ENCODE measurements around the gene SIK3.
"Not testable (repeated sequence)": the region's sequence is repeated elsewhere in the genome, so short reads cannot be mapped to it uniquely, and the experiment has no call there.

The SIK3 gene

DNA sequence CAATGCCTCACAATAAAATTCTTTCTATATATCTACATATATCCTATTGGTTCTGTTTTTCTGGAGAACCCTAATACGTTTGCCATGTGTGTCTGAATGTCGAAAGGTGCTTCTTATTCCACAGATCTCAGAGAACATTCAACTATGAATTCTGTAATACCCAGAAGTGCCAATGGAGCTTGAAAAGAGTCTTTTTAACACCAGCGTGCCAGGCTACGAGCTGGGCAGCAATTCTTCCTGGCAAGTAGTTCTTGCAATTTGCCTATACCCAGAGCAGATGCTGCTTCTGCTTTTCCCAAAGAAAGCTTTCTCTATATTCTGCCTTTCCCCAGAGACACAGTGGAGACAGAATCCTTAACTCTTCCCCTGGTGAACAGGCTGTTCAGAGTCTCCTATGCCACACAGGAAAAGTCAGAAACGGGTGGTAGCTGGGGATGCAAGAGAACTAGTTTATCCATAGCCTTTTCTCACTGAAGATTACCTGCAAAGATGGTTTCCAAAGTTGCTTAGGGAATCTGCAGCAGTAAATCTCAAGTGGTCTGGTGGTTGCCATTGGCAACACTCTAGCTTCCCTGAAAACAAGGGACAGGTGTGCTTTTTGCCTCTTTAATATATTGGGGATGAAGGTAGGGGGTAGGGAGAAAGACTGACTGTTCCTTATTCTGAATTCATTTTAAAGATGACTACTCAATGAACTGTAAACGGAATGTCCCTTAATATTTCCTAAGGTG is 29.1 kb upstream of the SIK3 start:
- no peaks in the 10 kb centered on the region for H3K36me3 ChIP-seq
- 0 out of 2 replicates have a peak, but pooled peaks cover 5% of the 10 kb centered on the region for H3K27me3 ChIP-seq
- no peaks in the 10 kb centered on the region for H3K4me1 ChIP-seq
- DNase-seq: no peak
- no peaks in the 10 kb centered on the region for H3K9me3 ChIP-seq
- TF ChIP-seq, protein P1, sequence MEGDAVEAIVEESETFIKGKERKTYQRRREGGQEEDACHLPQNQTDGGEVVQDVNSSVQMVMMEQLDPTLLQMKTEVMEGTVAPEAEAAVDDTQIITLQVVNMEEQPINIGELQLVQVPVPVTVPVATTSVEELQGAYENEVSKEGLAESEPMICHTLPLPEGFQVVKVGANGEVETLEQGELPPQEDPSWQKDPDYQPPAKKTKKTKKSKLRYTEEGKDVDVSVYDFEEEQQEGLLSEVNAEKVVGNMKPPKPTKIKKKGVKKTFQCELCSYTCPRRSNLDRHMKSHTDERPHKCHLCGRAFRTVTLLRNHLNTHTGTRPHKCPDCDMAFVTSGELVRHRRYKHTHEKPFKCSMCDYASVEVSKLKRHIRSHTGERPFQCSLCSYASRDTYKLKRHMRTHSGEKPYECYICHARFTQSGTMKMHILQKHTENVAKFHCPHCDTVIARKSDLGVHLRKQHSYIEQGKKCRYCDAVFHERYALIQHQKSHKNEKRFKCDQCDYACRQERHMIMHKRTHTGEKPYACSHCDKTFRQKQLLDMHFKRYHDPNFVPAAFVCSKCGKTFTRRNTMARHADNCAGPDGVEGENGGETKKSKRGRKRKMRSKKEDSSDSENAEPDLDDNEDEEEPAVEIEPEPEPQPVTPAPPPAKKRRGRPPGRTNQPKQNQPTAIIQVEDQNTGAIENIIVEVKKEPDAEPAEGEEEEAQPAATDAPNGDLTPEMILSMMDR (IDR thresholded peaks at IDR 0.05; ENCODE audit: low read depth, low read length): no peak
- H3K4me3 ChIP-seq (ENCODE audit: low read depth, low read length): no peak overlapping the region

GRCh38 chr11:117126223-117126965 is 28.2 kb upstream of the SIK3 start:
- TF ChIP-seq, protein P1 (IDR thresholded peaks at IDR 0.05; ENCODE audit: low read depth, low read length): no peak
- Histone ChIP-seq H3K36me3 (no peaks in the 10 kb centered on the region), H3K27me3 (0 out of 2 replicates have a peak, but pooled peaks cover 5% of the 10 kb centered on the region), H3K4me3 (ENCODE audit: low read depth, low read length) (no peak overlapping the region), H3K9me3 (no peaks in the 10 kb centered on the region), H3K4me1 (no peaks in the 10 kb centered on the region)
- DNase-seq: no peak

- TF ChIP-seq, protein P1 (IDR thresholded peaks at IDR 0.05; ENCODE audit: low read depth, low read length): no peak
- DNase-seq: no peak
- H3K27me3 ChIP-seq: 0 out of 2 replicates have a peak, but pooled peaks cover 5% of the 10 kb centered on the region
- no peaks in the 10 kb centered on the region for H3K4me1 ChIP-seq
- H3K36me3 ChIP-seq: no peaks in the 10 kb centered on the region
- no peaks in the 10 kb centered on the region for H3K9me3 ChIP-seq
- H3K4me3 ChIP-seq (ENCODE audit: low read depth, low read length): no peak overlapping the region
These were observed 24.3 kb upstream of the SIK3 start for GRCh38 chr11:117122556-117122955.

- no peaks in the 10 kb centered on the region for H3K4me1 ChIP-seq
- DNase-seq: no peak
- no peaks in the 10 kb centered on the region for H3K36me3 ChIP-seq
- 0 out of 2 replicates have a peak, but pooled peaks cover 5% of the 10 kb centered on the region for H3K27me3 ChIP-seq
- H3K9me3 ChIP-seq: no peaks in the 10 kb centered on the region
- H3K4me3 ChIP-seq (ENCODE audit: low read depth, low read length): no peak overlapping the region
- TF ChIP-seq, protein P1 (IDR thresholded peaks at IDR 0.05; ENCODE audit: low read depth, low read length): no peak
These were observed 22.9 kb upstream of the SIK3 start for GRCh38 chr11:117121176-117121575.

DNA sequence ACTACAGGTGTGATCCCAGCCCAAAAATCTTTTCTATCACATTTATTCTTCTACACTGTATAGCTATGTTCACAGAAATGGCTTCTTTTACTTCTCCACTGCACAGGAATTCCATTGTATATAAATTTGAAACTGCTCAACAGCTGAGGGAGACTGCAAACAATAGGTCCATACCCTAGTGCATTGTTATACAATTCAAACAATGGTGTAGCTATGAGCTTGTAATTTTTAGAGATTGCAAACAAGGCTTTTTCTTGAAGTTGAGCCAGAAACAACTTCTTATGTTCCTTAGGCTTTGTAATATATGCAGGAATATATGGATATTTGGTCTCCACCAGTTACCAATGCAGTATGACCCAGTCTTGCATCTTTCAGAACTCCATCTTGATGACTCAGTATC is 19.5 kb upstream of the SIK3 start:
- Histone ChIP-seq H3K4me1 (no peaks in the 10 kb centered on the region), H3K4me3 (ENCODE audit: low read depth, low read length) (no peak overlapping the region), H3K36me3 (no peaks in the 10 kb centered on the region), H3K27me3 (no peaks in the 10 kb centered on the region), H3K9me3 (no peaks in the 10 kb centered on the region)
- TF ChIP-seq, protein P1 (IDR thresholded peaks at IDR 0.05; ENCODE audit: low read depth, low read length): no peak
- DNase-seq: no peak

- H3K4me1 ChIP-seq: not testable (repeated sequence)
These were observed 14.7 kb upstream of the SIK3 start for GRCh38 chr11:117112939-117113338.

GRCh38 chr11:117112497-117112896 is 14.3 kb upstream of the SIK3 start:
- H3K4me3 ChIP-seq (ENCODE audit: low read depth, low read length); H3K36me3 ChIP-seq; H3K27me3 ChIP-seq; H3K4me1 ChIP-seq; H3K9me3 ChIP-seq; DNase-seq: not testable (repeated sequence)

More at GRCh38 chr11:117112939-117113338, 14.7 kb upstream of the SIK3 start:
- H3K4me3 ChIP-seq (ENCODE audit: low read depth, low read length); H3K9me3 ChIP-seq; H3K27me3 ChIP-seq; H3K36me3 ChIP-seq; DNase-seq: not testable (repeated sequence)
